ENCODE results near the gene SLC22A7.

- TF ChIP-seq EZH2 (IDR thresholded peaks at IDR 0.05; ENCODE audit: insufficient read depth, poor library complexity, severe bottlenecking): no peak
- no peak for TF ChIP-seq EZH2phosphoT487 (IDR thresholded peaks at IDR 0.05; ENCODE audit: insufficient read depth, low read depth)
Measured at GRCh38 chr6:43290905-43291355, 7.1 kb upstream of the SLC22A7 start.
